Subcutaneous adipose tissue (tissue), 4 donors: ENCODE data around the gene ERBB4. TPM values are rescaled to one million over a fixed set of nuclear protein-coding genes. Genes with fewer than 3 reads are reported as not detected.

Experiments
- total RNA-seq, 4 donors: library from RNA; depleted of rRNA; stranded (reverse); fragments of >200 nt; gene quantifications; one replicate each; pipeline ENCODE4 v1.1.0, GENCODE V29; 2016
- TF ChIP-seq, protein P1 (sequence below): fragments of 450-650 bp; IDR thresholded peaks from one replicate; pipeline ENCODE4 v1.5.1; 2016; ENCODE audit warnings: low read depth, mild to moderate bottlenecking, control low read depth, antibody characterized with exemption, moderate library complexity

Gene ERBB4
- total RNA-seq, 4 donors from 2014 or later, result 0.17 to 1.5 (median 0.71) TPM

- TF ChIP-seq, protein P1, sequence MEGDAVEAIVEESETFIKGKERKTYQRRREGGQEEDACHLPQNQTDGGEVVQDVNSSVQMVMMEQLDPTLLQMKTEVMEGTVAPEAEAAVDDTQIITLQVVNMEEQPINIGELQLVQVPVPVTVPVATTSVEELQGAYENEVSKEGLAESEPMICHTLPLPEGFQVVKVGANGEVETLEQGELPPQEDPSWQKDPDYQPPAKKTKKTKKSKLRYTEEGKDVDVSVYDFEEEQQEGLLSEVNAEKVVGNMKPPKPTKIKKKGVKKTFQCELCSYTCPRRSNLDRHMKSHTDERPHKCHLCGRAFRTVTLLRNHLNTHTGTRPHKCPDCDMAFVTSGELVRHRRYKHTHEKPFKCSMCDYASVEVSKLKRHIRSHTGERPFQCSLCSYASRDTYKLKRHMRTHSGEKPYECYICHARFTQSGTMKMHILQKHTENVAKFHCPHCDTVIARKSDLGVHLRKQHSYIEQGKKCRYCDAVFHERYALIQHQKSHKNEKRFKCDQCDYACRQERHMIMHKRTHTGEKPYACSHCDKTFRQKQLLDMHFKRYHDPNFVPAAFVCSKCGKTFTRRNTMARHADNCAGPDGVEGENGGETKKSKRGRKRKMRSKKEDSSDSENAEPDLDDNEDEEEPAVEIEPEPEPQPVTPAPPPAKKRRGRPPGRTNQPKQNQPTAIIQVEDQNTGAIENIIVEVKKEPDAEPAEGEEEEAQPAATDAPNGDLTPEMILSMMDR, result no peak
Observed at GRCh38 chr2:211822686-211823335, 715.8 kb downstream of the ERBB4 start.

- TF ChIP-seq, protein P1, result no peak
Observed at GRCh38 chr2:211816754-211817153, 721.8 kb downstream of the ERBB4 start.

GRCh38 chr2:211812587-211812986 lies 726.0 kb downstream of the ERBB4 start:
- TF ChIP-seq, protein P1, result no peak

DNA sequence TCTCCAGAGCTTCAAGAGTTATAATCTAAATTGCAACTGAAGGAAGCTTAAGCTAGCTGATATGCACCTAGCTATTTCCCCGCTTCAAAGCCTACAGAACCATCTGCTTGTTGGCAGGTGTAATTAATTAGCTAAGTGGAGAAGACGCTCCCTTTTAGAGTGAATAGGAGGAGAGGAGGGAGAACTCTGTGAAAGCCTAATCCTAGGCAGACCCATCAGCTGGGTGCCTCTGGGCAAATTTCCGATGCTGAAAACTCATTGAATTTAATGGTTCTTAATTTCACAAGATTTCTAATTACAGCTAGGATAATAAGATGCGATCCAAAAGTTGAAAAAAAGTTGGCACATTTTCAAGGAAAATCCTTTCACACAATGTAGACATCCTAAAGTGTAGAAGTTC lies 735.9 kb downstream of the ERBB4 start:
- TF ChIP-seq, protein P1, result no peak

DNA sequence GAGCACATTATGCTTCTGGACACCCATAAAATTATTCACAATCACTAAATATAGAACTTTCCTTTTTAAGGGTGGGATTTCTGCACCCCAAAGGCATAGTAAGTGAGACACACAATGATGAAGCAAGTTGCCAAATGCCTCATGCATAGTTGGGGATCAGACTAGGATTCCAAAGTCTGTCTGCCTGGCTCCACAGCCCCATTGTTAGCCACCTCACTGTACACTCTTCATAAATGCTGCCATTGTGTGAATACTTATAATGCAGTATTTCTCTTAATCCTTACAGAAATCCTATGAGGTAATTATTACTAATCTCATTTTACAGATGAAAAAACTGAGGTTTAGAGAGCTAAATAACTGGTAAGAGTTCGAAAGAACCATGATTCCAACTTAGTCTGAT lies 738.6 kb downstream of the ERBB4 start:
- TF ChIP-seq, protein P1, result no peak

GRCh38 chr2:211798868-211799267 lies 739.7 kb downstream of the ERBB4 start:
- TF ChIP-seq, protein P1, result no peak

GRCh38 chr2:211793690-211794089 lies 744.9 kb downstream of the ERBB4 start:
- TF ChIP-seq, protein P1, result no peak
